Measurements from ENCODE around the gene PDE1C. TPM values are rescaled to one million over a fixed set of nuclear protein-coding genes. Genes with fewer than 3 reads are reported as not detected.

Gene PDE1C
- total RNA-seq (2014; rRNA removed; shearing (Covaris generic)) = not detected in 2 replicates
- not detected in 2 replicates for total RNA-seq (2022)
- Bru-seq, nascent RNA = percentile 1 among the genes with signal in this experiment
- BruChase-seq, experiment 1, labeled RNA remaining after a 6-hour chase = not detected
- BruChase-seq, experiment 2, labeled RNA remaining after a 2-hour chase = percentile 1 among the genes with signal in this experiment
- long read RNA-seq = 0 reads

DNA sequence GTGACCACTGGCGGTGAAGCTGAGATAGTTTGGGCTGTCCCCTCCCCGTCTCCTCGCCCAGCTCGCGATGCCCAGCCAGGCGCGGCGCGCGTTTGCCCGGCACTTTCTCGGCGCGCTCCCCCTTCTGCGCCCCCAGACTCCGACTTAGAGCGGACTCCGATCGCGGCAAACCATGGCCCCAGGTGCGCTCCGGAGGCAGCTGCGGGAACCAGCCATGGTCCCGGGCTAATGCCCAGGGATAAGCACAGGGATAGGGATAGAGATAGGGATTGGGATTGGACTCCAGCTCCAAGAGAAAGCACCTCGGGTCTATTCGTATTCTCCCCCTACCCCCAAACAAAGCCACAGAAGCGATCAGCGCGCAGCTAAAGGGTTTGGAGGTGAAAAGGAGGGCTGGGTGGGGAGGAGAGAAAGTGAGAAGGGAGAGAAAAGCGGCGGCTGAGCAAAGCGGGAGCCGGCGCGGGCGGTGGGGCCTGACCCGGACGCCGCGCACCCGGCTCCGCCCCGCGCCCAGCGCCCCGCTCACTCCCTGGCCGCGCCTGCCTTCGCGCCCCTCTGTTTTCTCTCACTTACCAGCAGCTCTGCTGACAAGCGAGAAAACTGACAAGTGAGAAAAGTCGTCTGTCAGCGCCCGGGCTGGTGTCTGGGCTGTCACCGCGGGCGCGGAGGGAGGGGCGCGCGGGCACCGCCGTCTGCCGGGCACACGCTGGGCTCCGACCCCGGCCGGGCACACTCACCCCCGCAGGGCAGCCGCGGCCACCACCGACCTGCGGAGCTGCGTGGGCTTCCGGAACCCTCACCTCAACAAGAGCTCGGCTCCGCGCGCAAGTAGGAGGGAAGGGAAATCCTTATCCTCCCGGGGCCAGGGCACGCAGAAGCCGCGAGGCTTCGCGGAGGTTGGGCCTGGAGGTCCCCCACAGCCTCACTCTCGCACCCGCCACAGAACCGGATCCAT, at the start of gene PDE1C:
PDE1C (minus strand) TSS at position 2 of the 955 bp plus-strand sequence.
- Histone ChIP-seq H3K36me3 (ENCODE audit: insufficient read depth, low read length) (no peaks in the 10 kb centered on the region), H3K4me2 (ENCODE audit: low read length) (no peak within 1 kb of the TSS), H4K20me1 (ENCODE audit: insufficient read depth, low read length) (no peaks in the 10 kb centered on the region), H3K9me2 (ENCODE audit: insufficient read depth, low read length) (no peaks in the 10 kb centered on the region), H3K9me3 (ENCODE audit: low read length) (no peaks in the 10 kb centered on the region), H3K79me2 (ENCODE audit: insufficient read depth, low read depth, low read length) (no peaks in the 10 kb centered on the region), H2AFZ (ENCODE audit: low read length) (no peak within 1 kb of the TSS), H3K4me3 (ENCODE audit: low read depth, low read length, poor library complexity, severe bottlenecking) (no peak within 1 kb of the TSS), H3K4me1 (ENCODE audit: insufficient read depth, low read length, poor library complexity, severe bottlenecking) (no peaks in the 10 kb centered on the region), H3K27ac (ENCODE audit: low read depth, low read length, poor library complexity, severe bottlenecking) (no peak within 1 kb of the TSS)
- no peak for TF ChIP-seq EZH2phosphoT487 (IDR thresholded peaks at IDR 0.05; ENCODE audit: borderline replicate concordance, low read depth, low read length)
- TF ChIP-seq, protein P1, sequence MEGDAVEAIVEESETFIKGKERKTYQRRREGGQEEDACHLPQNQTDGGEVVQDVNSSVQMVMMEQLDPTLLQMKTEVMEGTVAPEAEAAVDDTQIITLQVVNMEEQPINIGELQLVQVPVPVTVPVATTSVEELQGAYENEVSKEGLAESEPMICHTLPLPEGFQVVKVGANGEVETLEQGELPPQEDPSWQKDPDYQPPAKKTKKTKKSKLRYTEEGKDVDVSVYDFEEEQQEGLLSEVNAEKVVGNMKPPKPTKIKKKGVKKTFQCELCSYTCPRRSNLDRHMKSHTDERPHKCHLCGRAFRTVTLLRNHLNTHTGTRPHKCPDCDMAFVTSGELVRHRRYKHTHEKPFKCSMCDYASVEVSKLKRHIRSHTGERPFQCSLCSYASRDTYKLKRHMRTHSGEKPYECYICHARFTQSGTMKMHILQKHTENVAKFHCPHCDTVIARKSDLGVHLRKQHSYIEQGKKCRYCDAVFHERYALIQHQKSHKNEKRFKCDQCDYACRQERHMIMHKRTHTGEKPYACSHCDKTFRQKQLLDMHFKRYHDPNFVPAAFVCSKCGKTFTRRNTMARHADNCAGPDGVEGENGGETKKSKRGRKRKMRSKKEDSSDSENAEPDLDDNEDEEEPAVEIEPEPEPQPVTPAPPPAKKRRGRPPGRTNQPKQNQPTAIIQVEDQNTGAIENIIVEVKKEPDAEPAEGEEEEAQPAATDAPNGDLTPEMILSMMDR (conservative IDR thresholded peaks at IDR 0.05; ENCODE audit: low read length) = no peak
- no TSS peak for BruUV-seq (replicated peaks)
- ChIA-PET CTCF (ENCODE audit: unreplicated experiment) (no interaction called here), POLR2A (no interaction called here)
- no peak for DNase-seq (ENCODE audit: low spot score)
- intact Hi-C loops (cut with micrococcal nuclease; ENCODE audit: unreplicated experiment) = no loop called here

DNA sequence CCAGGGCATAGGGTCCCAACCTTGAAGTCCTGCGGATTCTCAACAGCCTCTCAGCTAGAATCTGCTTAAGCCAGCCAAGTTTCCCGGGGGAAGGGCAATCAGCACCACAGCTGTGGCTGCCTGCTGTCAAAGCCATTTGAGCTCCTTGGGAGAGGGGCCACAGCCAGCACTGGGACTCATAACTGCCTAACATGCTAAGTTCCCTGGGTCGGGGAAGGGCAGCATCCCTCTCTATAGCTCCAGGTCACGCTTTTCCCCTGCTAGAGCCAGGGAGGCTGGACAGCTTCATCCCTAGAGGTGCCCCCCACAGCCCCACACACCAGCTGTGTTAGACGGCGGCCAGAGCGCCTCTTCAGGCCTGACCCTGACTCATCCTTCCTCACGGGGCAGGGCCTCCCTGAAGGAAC, 49.6 kb upstream of the PDE1C start:
- H3K4me2 ChIP-seq (ENCODE audit: low read length) = no peak overlapping the region
- H3K9me3 ChIP-seq (ENCODE audit: low read length) = no peaks in the 10 kb centered on the region
- no peak for DNase-seq (ENCODE audit: low spot score)
- H3K4me3 ChIP-seq (ENCODE audit: low read depth, low read length, poor library complexity, severe bottlenecking) = no peak overlapping the region
- H3K27ac ChIP-seq (ENCODE audit: low read depth, low read length, poor library complexity, severe bottlenecking) = no peak overlapping the region
- H2AFZ ChIP-seq (ENCODE audit: low read length) = no peak overlapping the region
- ChIA-PET POLR2A (no interaction called here), CTCF (ENCODE audit: unreplicated experiment) (no interaction called here)
- H3K36me3 ChIP-seq (ENCODE audit: insufficient read depth, low read length) = no peaks in the 10 kb centered on the region
- H3K4me1 ChIP-seq (ENCODE audit: insufficient read depth, low read length, poor library complexity, severe bottlenecking) = no peaks in the 10 kb centered on the region
- H3K9me2 ChIP-seq (ENCODE audit: insufficient read depth, low read length) = no peaks in the 10 kb centered on the region
- no peaks in the 10 kb centered on the region for H4K20me1 ChIP-seq (ENCODE audit: insufficient read depth, low read length)
- intact Hi-C loops (cut with micrococcal nuclease; ENCODE audit: unreplicated experiment) = loop anchor here (10.0 kb wide), 1 partner anchor 55 kb away; no protein-coding TSS in a partner anchor
- no TSS peak for BruUV-seq (replicated peaks)
- TF ChIP-seq EZH2phosphoT487 (IDR thresholded peaks at IDR 0.05; ENCODE audit: borderline replicate concordance, low read depth, low read length) = no peak
- no peaks in the 10 kb centered on the region for H3K79me2 ChIP-seq (ENCODE audit: insufficient read depth, low read depth, low read length)

DNA sequence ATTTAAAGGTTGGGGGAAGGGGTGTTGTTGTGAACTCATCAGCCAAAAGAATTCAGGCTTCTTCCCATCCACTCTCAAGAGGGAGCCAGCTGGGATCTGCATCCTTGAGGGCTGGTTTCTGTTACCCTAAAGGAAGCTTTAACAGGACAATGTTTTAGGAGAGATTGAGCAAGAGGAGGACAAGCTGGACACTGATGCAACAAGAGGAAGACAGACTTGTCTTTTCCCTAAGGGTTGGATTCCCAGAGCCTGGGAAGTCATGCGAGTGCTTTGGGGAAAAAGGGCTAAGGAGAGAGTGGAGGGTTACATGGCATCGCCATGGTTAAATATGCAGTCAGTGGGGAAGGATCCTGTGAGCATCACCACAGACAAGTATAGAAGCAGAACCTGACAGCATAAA, 47.6 kb upstream of the PDE1C start:
- Histone ChIP-seq H3K4me1 (ENCODE audit: insufficient read depth, low read length, poor library complexity, severe bottlenecking) (no peaks in the 10 kb centered on the region), H3K9me2 (ENCODE audit: insufficient read depth, low read length) (no peaks in the 10 kb centered on the region), H3K9me3 (ENCODE audit: low read length) (no peaks in the 10 kb centered on the region), H4K20me1 (ENCODE audit: insufficient read depth, low read length) (no peaks in the 10 kb centered on the region), H3K79me2 (ENCODE audit: insufficient read depth, low read depth, low read length) (no peaks in the 10 kb centered on the region), H3K4me2 (ENCODE audit: low read length) (no peak overlapping the region), H3K36me3 (ENCODE audit: insufficient read depth, low read length) (no peaks in the 10 kb centered on the region), H3K4me3 (ENCODE audit: low read depth, low read length, poor library complexity, severe bottlenecking) (no peak overlapping the region), H3K27ac (ENCODE audit: low read depth, low read length, poor library complexity, severe bottlenecking) (no peak overlapping the region), H2AFZ (ENCODE audit: low read length) (no peak overlapping the region)
- DNase-seq (ENCODE audit: low spot score) = no peak
- no peak for TF ChIP-seq EZH2phosphoT487 (IDR thresholded peaks at IDR 0.05; ENCODE audit: borderline replicate concordance, low read depth, low read length)
- TF ChIP-seq, protein P1 (conservative IDR thresholded peaks at IDR 0.05; ENCODE audit: low read length) = no peak
- ChIA-PET CTCF (ENCODE audit: unreplicated experiment) (no interaction called here), POLR2A (interaction anchor here (0.6 kb wide), 1 partner anchor 1152 kb away, joined by 3 read pairs; no protein-coding TSS in a partner anchor)
- intact Hi-C loops (cut with micrococcal nuclease; ENCODE audit: unreplicated experiment) = loop anchor here (10.0 kb wide), 1 partner anchor 57 kb away; no protein-coding TSS in a partner anchor
- BruUV-seq (replicated peaks) = no TSS peak
